GM12878 (cell line): ENCODE measurements around the gene BRAT1. TPM values are rescaled to one million over a fixed set of nuclear protein-coding genes. Genes with fewer than 3 reads are reported as not detected.

Source experiments
- ATAC-seq: fragments of 200-7000 bp; cut with Tn5 transposase; 3 replicates; pipeline ENCODE4 v1.9.1; 2020; ENCODE audit warnings: mild to moderate bottlenecking, moderate library complexity
- BruUV-seq: library from RNA; stranded (reverse); fragments of 400-500 nt; replicated peaks from 2 replicates; lab custom pipeline; 2021; lab: Mats Ljungman, UMichigan
- CTCF ChIA-PET: fragments of 300-600 bp; sonication (Branson Sonifier 250); formaldehyde crosslinking; extraction: SDS; loops from one replicate; lab custom pipeline; 2021; ENCODE audit warnings: inconsistent platforms; lab: Yijun Ruan, JAX
- POLR2A ChIA-PET: fragments of 350-600 bp; formaldehyde crosslinking; extraction: SDS; loops from one replicate; lab custom pipeline; 2021; ENCODE audit warnings: inconsistent platforms; lab: Charles Lee
- RAD21 ChIA-PET: fragments of 300-600 bp; sonication (Branson Sonifier 250); formaldehyde crosslinking; loops from one replicate; lab custom pipeline; 2023; ENCODE audit warnings: antibody characterized with exemption; ENCODE audit not compliant: unreplicated experiment; lab: Charles Lee
- SMC1A ChIA-PET: fragments of 300-600 bp; sonication (Branson Sonifier 250); formaldehyde crosslinking; loops from one replicate; lab custom pipeline; 2023; ENCODE audit not compliant: unreplicated experiment, uncharacterized antibody; lab: Charles Lee
- DNase-seq: peaks from one replicate; pipeline ENCODE4 v3.0.0-alpha.2; 2011; ENCODE audit warnings: low read depth, low spot score
- FAIRE-seq: peaks from 3 replicates; lab custom pipeline; 2011; peaks lifted over from hg19 to GRCh38; lab: Jason Lieb, UNC
- H2AFZ ChIP-seq: 2 replicates; pipeline ENCODE4 v1.6.0; 2011; ENCODE audit warnings: low read depth, low read length, control low read depth; ENCODE audit not compliant: control insufficient read depth
- H3K27ac ChIP-seq: 2 replicates; pipeline ENCODE4 v1.5.1; 2011; ENCODE audit warnings: control low read depth; ENCODE audit not compliant: control insufficient read depth, insufficient read depth
- H3K27me3 ChIP-seq, 2 experiments: replicated peaks in 1 of 2; 2 replicates each; pipeline versions ENCODE4 v1.6.0 to v1.6.1; 2011; ENCODE audit warnings: low read length in 1 of 2; ENCODE audit not compliant: control insufficient read depth in 2 of 2, insufficient read depth in 2 of 2
- H3K36me3 ChIP-seq, 2 experiments: 2 replicates each; pipeline ENCODE4 v1.5.1; 2011; ENCODE audit warnings: low read length in 1 of 2; ENCODE audit not compliant: control insufficient read depth in 2 of 2, insufficient read depth in 2 of 2
- H3K4me1 ChIP-seq: 2 replicates; pipeline ENCODE4 v1.6.1; 2011; ENCODE audit warnings: mild to moderate bottlenecking, low read length, moderate library complexity, mixed read lengths; ENCODE audit not compliant: control insufficient read depth, insufficient read depth
- H3K4me2 ChIP-seq: 2 replicates; pipeline ENCODE4 v1.6.0; 2011; ENCODE audit warnings: control low read depth; ENCODE audit not compliant: control insufficient read depth, insufficient read depth
- H3K4me3 ChIP-seq: fragments of 200-600 bp; sonication (generic); 2 replicates; pipeline ENCODE4 v1.5.1; 2016
- H3K79me2 ChIP-seq: 2 replicates; pipeline ENCODE4 v1.6.0; 2011; ENCODE audit warnings: low read length; ENCODE audit not compliant: control insufficient read depth, insufficient read depth
- H3K9ac ChIP-seq: 2 replicates; pipeline ENCODE4 v1.8.0; 2011; ENCODE audit warnings: low read length, control low read depth, mixed read lengths; ENCODE audit not compliant: control insufficient read depth, insufficient read depth
- H3K9me3 ChIP-seq: replicated peaks from 3 replicates; pipeline ENCODE4 v1.5.1; 2011; ENCODE audit warnings: mild to moderate bottlenecking, low read length; ENCODE audit not compliant: control insufficient read depth, insufficient read depth
- H4K20me1 ChIP-seq: 2 replicates; pipeline ENCODE4 v1.6.0; 2011; ENCODE audit not compliant: control insufficient read depth, insufficient read depth
- CREM ChIP-seq: IDR thresholded peaks from 2 replicates; pipeline ENCODE4 v1.6.1; 2014; ENCODE audit warnings: antibody characterized with exemption, low read depth
- EZH2 ChIP-seq: IDR thresholded peaks from 2 replicates; pipeline ENCODE4 v1.6.1; 2012; ENCODE audit warnings: low read depth, mild to moderate bottlenecking, control low read depth, inconsistent platforms, low read length, borderline replicate concordance; ENCODE audit not compliant: control insufficient read depth
- MTA2 ChIP-seq: fragments of 450-650 bp; IDR thresholded peaks from 2 replicates; pipeline ENCODE4 v1.6.1; 2016; ENCODE audit warnings: low read depth, mild to moderate bottlenecking, moderate library complexity
- MYC ChIP-seq: IDR thresholded peaks from 2 replicates; pipeline ENCODE4 v1.6.1; 2011; ENCODE audit warnings: mild to moderate bottlenecking, low read length, moderate library complexity, inconsistent platforms; ENCODE audit not compliant: insufficient read depth, insufficient replicate concordance, insufficient read length, severe bottlenecking
- NFYA ChIP-seq: IDR thresholded peaks from 2 replicates; pipeline ENCODE4 v1.6.1; 2011; ENCODE audit warnings: low read depth, mild to moderate bottlenecking, low read length, improper control_type of control experiment, borderline replicate concordance
- PAX5 ChIP-seq: IDR thresholded peaks from 2 replicates; pipeline ENCODE4 v1.6.1; 2011; ENCODE audit warnings: low read depth, low read length, borderline replicate concordance
- RFX5 ChIP-seq: IDR thresholded peaks from 2 replicates; pipeline ENCODE4 v1.6.1; 2011; ENCODE audit warnings: low read depth, low read length, improper control_type of control experiment
- WGBS: methylation state at CpG from one replicate; pipeline ENCODE4 v1.1.6; 2016; ENCODE audit warnings: low lambda C conversion rate; ENCODE audit not compliant: insufficient replicate concordance, insufficient coverage; ENCODE audit errors: missing lambda C conversion rate; 5-methylcytosine and 5-hydroxymethylcytosine counted together
- in situ Hi-C: fragments of 300-500 bp; cut with MboI; formaldehyde crosslinking; loops from 9 replicates; pipeline ENCODE4 v1.14.3; 2018; ENCODE audit warnings: mixed read lengths
- intact Hi-C: fragments of 100-400 bp; cut with micrococcal nuclease; formaldehyde crosslinking; loops from one replicate; pipeline ENCODE4 v1.14.2; 2022; ENCODE audit not compliant: unreplicated experiment
- polyA plus RNA-seq, 11 experiments: library from polyadenylated mRNA; depleted of rRNA in 4 of 11; unstranded in 6 of 11; stranded (reverse) in 5 of 11; fragments of >200 nt; fragmentation: Nextera tagmentation in 4 of 11; fragmentation: Illumina TruSeq in 1 of 11; extraction: Ambion mirVana in 4 of 11; extraction: Trizol in 1 of 11; gene quantifications; 1 replicate in 1 of 11; 2 replicates in 10 of 11; pipeline versions ENCODE4 v1.2.1 to v1.2.3, GENCODE V29; 2011 to 2016; ENCODE audit warnings: inconsistent platforms in 2 of 11, missing spikeins in 2 of 11, low read depth in 1 of 11
- total RNA-seq, 4 experiments: library from RNA; depleted of rRNA in 3 of 4; stranded (reverse); fragments of >200 nt in 3 of 4; fragmentation: Illumina TruSeq in 1 of 4; extraction: Trizol in 1 of 4; gene quantifications; 2 replicates each; pipeline versions ENCODE4 v1.2.1 to v1.2.3, GENCODE V29; 2013 to 2021
- TF ChIP-seq, protein P1 (sequence below): fragments of 450-650 bp; IDR thresholded peaks from 2 replicates; pipeline ENCODE4 v1.6.1; 2018; ENCODE audit warnings: borderline replicate concordance, mild to moderate bottlenecking; ENCODE audit not compliant: partially characterized antibody

BRAT1 gene
- total and polyA plus RNA-seq, 10 of the 15 experiments (the other 5 are each of a cell fraction or from before 2014, with no cell fraction given) = 0.13 to 53.3 (median 16.0) TPM

DNA sequence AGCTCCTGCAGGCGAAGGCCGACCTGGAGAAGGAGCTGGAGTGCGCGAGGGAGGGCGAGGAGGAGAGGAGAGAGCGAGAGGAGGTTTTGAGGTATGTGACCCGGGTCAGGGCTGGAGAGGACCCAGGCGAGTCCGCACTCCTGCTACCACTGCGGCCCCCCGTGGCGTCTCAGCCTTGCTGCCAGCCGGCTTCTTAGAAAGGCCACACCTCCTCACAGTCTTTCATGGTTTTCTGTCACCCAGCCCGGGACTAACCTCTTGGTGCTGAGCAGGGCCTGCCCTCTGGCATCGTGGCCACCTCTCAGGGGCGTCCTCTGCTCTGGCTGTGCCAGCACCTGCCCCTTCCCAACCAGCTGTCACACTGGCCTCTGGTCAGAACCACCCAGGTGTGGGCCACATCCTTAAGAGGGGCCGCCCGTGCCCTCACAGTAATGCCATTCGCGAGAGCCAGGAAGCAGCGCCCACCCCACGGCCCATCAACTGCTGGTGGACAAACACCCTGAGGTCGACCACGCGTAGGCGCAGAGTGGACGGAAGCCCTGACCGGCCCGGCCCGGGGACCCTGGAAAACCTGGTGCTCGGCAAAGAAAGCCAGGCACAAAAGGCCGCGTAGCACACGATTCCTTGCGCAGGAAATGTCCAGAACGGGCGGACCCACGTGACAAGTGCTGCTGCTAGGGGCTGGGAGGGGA, 37.9 kb upstream of the BRAT1 start:
- TF ChIP-seq MYC = no peak
- no peak for TF ChIP-seq RFX5
- no peak for TF ChIP-seq EZH2
- no peak for TF ChIP-seq MTA2
- TF ChIP-seq, protein P1, sequence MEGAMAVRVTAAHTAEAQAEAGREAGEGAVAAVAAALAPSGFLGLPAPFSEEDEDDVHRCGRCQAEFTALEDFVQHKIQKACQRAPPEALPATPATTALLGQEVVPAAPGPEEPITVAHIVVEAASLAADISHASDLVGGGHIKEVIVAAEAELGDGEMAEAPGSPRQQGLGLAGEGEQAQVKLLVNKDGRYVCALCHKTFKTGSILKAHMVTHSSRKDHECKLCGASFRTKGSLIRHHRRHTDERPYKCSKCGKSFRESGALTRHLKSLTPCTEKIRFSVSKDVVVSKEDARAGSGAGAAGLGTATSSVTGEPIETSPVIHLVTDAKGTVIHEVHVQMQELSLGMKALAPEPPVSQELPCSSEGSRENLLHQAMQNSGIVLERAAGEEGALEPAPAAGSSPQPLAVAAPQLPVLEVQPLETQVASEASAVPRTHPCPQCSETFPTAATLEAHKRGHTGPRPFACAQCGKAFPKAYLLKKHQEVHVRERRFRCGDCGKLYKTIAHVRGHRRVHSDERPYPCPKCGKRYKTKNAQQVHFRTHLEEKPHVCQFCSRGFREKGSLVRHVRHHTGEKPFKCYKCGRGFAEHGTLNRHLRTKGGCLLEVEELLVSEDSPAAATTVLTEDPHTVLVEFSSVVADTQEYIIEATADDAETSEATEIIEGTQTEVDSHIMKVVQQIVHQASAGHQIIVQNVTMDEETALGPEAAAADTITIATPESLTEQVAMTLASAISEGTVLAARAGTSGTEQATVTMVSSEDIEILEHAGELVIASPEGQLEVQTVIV = no peak
- TF ChIP-seq CREM = no peak
- TF ChIP-seq NFYA = no peak
- no peak for TF ChIP-seq PAX5
- CTCF ChIA-PET = no interaction called here
- DNase-seq (no peak), ATAC-seq (no peak), FAIRE-seq (no peak)
- Histone ChIP-seq H3K9me3 (no peaks in the 10 kb centered on the region), H3K79me2 (no peaks in the 10 kb centered on the region), H3K4me2 (no peak overlapping the region), H3K27ac (no peak overlapping the region), H3K4me1 (no peaks in the 10 kb centered on the region), H3K4me3 (no peak overlapping the region), H3K36me3 (no peaks in the 10 kb centered on the region; a peak in 1 of 4 replicates), H3K9ac (no peak overlapping the region), H4K20me1 (no peaks in the 10 kb centered on the region), H3K27me3 (no peaks in the 10 kb centered on the region), H2AFZ (no peak overlapping the region)
- 89% methylated on average over 38 of the region's 38 CpGs for WGBS
- BruUV-seq = no TSS peak
- RAD21 ChIA-PET = no interaction called here
- POLR2A ChIA-PET = no interaction called here
- SMC1A ChIA-PET = no interaction called here
- in situ Hi-C loops (no loop called here), intact Hi-C loops (no loop called here)
